Liver (tissue), 9 donors: ENCODE measurements around the gene CDC16. TPM values are rescaled to one million over a fixed set of nuclear protein-coding genes. Genes with fewer than 3 reads are reported as not detected.

Source experiments
- DNase-seq: peaks from one replicate; pipeline ENCODE4 v3.0.0-alpha.2; 2017; ENCODE audit warnings: low spot score
- H3K27ac ChIP-seq, 2 donors: one replicate each; pipeline ENCODE4 v1.7.0; 2013; ENCODE audit warnings: inconsistent platforms in 2 of 2, low read length in 2 of 2, control low read depth in 1 of 2, low read depth in 1 of 2, mild to moderate bottlenecking in 1 of 2
- H3K27me3 ChIP-seq, 4 donors: one replicate each; pipeline versions ENCODE4 v1.6.1 to v1.7.0; 2013; ENCODE audit warnings: low read length in 3 of 4, inconsistent platforms in 1 of 4, mild to moderate bottlenecking in 1 of 4, moderate library complexity in 1 of 4; ENCODE audit not compliant: control insufficient read depth in 4 of 4, insufficient read depth in 4 of 4
- H3K36me3 ChIP-seq, 4 donors: one replicate each; pipeline versions ENCODE4 v1.6.1 to v1.7.0; 2013; ENCODE audit warnings: low read length in 3 of 4, mild to moderate bottlenecking in 3 of 4, low read depth in 1 of 4, moderate library complexity in 1 of 4; ENCODE audit not compliant: control insufficient read depth in 4 of 4, insufficient read depth in 3 of 4
- H3K4me1 ChIP-seq, 4 donors: one replicate each; pipeline versions ENCODE4 v1.6.1 to v1.7.0; 2013; ENCODE audit warnings: low read length in 3 of 4, mild to moderate bottlenecking in 3 of 4, moderate library complexity in 1 of 4; ENCODE audit not compliant: control insufficient read depth in 4 of 4, insufficient read depth in 4 of 4
- H3K4me3 ChIP-seq, 3 donors: one replicate each; pipeline versions ENCODE4 v1.6.1 to v1.7.0; 2013; ENCODE audit warnings: low read length in 3 of 3, control low read depth in 1 of 3, low read depth in 1 of 3, mild to moderate bottlenecking in 1 of 3
- H3K9ac ChIP-seq, 2 donors: one replicate each; pipeline ENCODE4 v1.7.0; 2013; ENCODE audit warnings: low read length in 2 of 2, mild to moderate bottlenecking in 2 of 2, moderate library complexity in 2 of 2, control low read depth in 1 of 2, low read depth in 1 of 2
- H3K9me3 ChIP-seq, 4 donors: one replicate each; pipeline versions ENCODE4 v1.6.1 to v1.7.0; 2013; ENCODE audit warnings: low read length in 3 of 4; ENCODE audit not compliant: control insufficient read depth in 4 of 4
- EGR1 ChIP-seq, 2 donors: IDR thresholded peaks; 2 replicates each; pipeline ENCODE4 v1.6.1; 2016 to 2018; ENCODE audit warnings: antibody characterized with exemption in 2 of 2, low read depth in 2 of 2
- FOXA1 ChIP-seq: IDR thresholded peaks from 2 replicates; pipeline ENCODE4 v1.6.1; 2016; ENCODE audit warnings: antibody characterized with exemption
- FOXA2 ChIP-seq: IDR thresholded peaks from 2 replicates; pipeline ENCODE4 v1.6.1; 2016; ENCODE audit warnings: antibody characterized with exemption
- GABPA ChIP-seq, 2 donors: IDR thresholded peaks in 1 of 2; conservative IDR thresholded peaks in 1 of 2; 2 replicates each; pipeline ENCODE4 v1.6.1; 2016; ENCODE audit warnings: antibody characterized with exemption in 2 of 2, mild to moderate bottlenecking in 1 of 2, moderate library complexity in 1 of 2
- HNF4A ChIP-seq, 2 donors: conservative IDR thresholded peaks; 2 replicates each; pipeline ENCODE4 v1.6.1; 2016; ENCODE audit warnings: antibody characterized with exemption in 2 of 2, mild to moderate bottlenecking in 2 of 2
- HNF4G ChIP-seq: IDR thresholded peaks from 2 replicates; pipeline ENCODE4 v1.6.1; 2016; ENCODE audit warnings: antibody characterized with exemption
- JUND ChIP-seq, 2 donors: IDR thresholded peaks; 2 replicates each; pipeline ENCODE4 v1.6.1; 2016; ENCODE audit warnings: antibody characterized with exemption in 2 of 2
- NR2F2 ChIP-seq: IDR thresholded peaks from 2 replicates; pipeline ENCODE4 v1.6.1; 2016; ENCODE audit warnings: antibody characterized with exemption
- RAD21 ChIP-seq, 2 donors: IDR thresholded peaks; 2 replicates each; pipeline ENCODE4 v1.6.1; 2016; ENCODE audit warnings: antibody characterized with exemption in 2 of 2, mild to moderate bottlenecking in 2 of 2
- RXRA ChIP-seq, 2 donors: IDR thresholded peaks; 2 replicates each; pipeline ENCODE4 v1.6.1; 2017 to 2018; ENCODE audit warnings: antibody characterized with exemption in 2 of 2, mild to moderate bottlenecking in 1 of 2
- SP1 ChIP-seq: IDR thresholded peaks from 2 replicates; pipeline ENCODE4 v1.6.1; 2018; ENCODE audit warnings: antibody characterized with exemption, mild to moderate bottlenecking
- TAF1 ChIP-seq: conservative IDR thresholded peaks from 2 replicates; pipeline ENCODE4 v1.6.1; 2016; ENCODE audit warnings: antibody characterized with exemption, mild to moderate bottlenecking
- YY1 ChIP-seq: IDR thresholded peaks from 2 replicates; pipeline ENCODE4 v1.6.1; 2016; ENCODE audit warnings: antibody characterized with exemption, mild to moderate bottlenecking
- WGBS: extraction: QIAGEN DNeasy Blood & Tissue Kit; methylation state at CpG from one replicate; pipeline ENCODE4 v1.1.7; 2013; 5-methylcytosine and 5-hydroxymethylcytosine counted together
- polyA plus RNA-seq, 2 donors: library from polyadenylated mRNA; stranded (reverse) in 1 of 2; unstranded in 1 of 2; fragments of 200-250 nt in 1 of 2; fragments of >200 nt in 1 of 2; fragmentation: Nextera tagmentation in 1 of 2; extraction: Ambion mirVana in 1 of 2; gene quantifications; one replicate each; pipeline versions ENCODE4 v1.2.1 to v1.2.3, GENCODE V29; 2013 to 2015
- total RNA-seq, 2 donors: library from RNA; depleted of rRNA; stranded (reverse); fragments of >200 nt; gene quantifications; one replicate each; pipeline ENCODE4 v1.2.3, GENCODE V29; 2014
- TF ChIP-seq, protein P1 (sequence below): IDR thresholded peaks from 2 replicates; pipeline ENCODE4 v1.6.1; 2016; ENCODE audit warnings: antibody characterized with exemption
- TF ChIP-seq, protein P2 (sequence below): IDR thresholded peaks from 2 replicates; pipeline ENCODE4 v1.6.1; 2016; ENCODE audit warnings: antibody characterized with exemption
- TF ChIP-seq, protein P3 (sequence below): IDR thresholded peaks from 2 replicates; pipeline ENCODE4 v1.6.1; 2016; ENCODE audit warnings: antibody characterized with exemption
- TF ChIP-seq, protein P4 (sequence below): IDR thresholded peaks from 2 replicates; pipeline ENCODE4 v1.6.1; 2016; ENCODE audit warnings: antibody characterized with exemption, mild to moderate bottlenecking
- donor health status: healthy.
- donor health status: healthy.
- donor health status: healthy.
- donor health status: healthy.
- donor health status: healthy.

CDC16 gene
- total and polyA plus RNA-seq, 4 donors = 23.0 to 38.7 (median 30.8) TPM

GRCh38 chr13:114226699-114227323 lies 7.9 kb upstream of the CDC16 start (continued):
- TF ChIP-seq, protein P1, sequence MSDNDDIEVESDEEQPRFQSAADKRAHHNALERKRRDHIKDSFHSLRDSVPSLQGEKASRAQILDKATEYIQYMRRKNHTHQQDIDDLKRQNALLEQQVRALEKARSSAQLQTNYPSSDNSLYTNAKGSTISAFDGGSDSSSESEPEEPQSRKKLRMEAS = no peak
- TF ChIP-seq, protein P2, sequence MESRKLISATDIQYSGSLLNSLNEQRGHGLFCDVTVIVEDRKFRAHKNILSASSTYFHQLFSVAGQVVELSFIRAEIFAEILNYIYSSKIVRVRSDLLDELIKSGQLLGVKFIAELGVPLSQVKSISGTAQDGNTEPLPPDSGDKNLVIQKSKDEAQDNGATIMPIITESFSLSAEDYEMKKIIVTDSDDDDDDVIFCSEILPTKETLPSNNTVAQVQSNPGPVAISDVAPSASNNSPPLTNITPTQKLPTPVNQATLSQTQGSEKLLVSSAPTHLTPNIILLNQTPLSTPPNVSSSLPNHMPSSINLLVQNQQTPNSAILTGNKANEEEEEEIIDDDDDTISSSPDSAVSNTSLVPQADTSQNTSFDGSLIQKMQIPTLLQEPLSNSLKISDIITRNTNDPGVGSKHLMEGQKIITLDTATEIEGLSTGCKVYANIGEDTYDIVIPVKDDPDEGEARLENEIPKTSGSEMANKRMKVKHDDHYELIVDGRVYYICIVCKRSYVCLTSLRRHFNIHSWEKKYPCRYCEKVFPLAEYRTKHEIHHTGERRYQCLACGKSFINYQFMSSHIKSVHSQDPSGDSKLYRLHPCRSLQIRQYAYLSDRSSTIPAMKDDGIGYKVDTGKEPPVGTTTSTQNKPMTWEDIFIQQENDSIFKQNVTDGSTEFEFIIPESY = no peak
- TF ChIP-seq, protein P3, sequence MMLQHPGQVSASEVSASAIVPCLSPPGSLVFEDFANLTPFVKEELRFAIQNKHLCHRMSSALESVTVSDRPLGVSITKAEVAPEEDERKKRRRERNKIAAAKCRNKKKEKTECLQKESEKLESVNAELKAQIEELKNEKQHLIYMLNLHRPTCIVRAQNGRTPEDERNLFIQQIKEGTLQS = no peak
- TF ChIP-seq FOXA1 = peak; percentile 30

DNA sequence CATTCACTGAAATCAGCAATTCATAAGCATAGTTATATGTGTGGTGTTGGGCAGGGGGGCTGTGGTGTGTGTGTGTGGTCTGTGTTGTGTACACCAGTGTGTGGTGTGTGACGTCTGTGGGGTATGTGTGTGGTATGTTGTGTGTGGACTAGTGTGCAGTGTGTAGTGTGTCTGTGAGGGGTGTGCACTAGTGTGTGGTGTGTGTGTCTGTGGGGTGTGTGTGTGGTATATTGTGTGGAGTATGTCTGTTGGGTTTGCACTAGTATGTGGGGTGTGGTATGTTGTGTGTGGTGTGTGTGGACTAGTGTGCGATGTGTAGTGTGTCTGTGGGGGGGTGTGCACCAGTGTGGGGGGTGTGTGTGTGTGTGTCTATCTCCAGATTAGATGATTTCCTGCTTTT lies 7.2 kb upstream of the CDC16 start:
- Histone ChIP-seq H3K27me3 (no peaks in the 10 kb centered on the region), H3K36me3 (no peaks in the 10 kb centered on the region), H3K27ac (peak overlapping the region; percentile 69 to 85), H3K4me3 (no peak overlapping the region), H3K9me3 (no peaks in the 10 kb centered on the region), H3K4me1 (peaks cover 17 to 27% (median 21%) of the 10 kb centered on the region in 4 donors), H3K9ac (no peak overlapping the region)
- TF ChIP-seq FOXA1 (no peak), HNF4G (no peak)
- TF ChIP-seq, protein P2 = no peak
- DNase-seq = no peak
- WGBS = 88% methylated on average over 2 of the region's 2 CpGs

DNA sequence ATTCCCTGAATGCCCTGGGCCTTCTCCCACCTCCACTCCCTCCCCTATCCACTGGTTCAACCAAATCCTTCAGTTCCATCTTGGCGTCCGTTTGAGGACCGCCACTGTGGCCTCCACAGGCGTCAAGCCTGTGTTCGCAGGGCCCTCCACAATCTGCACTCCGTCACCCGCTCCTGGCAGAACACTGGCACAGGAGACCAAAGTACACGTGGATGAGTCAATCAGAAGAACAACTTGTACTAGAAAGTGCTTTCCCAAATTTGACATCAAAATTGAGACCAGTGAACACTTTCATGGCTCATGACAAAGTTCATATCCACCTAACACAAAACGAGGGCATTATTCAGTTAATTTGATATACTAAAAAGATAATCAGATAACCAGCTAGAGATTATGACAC lies 6.5 kb upstream of the CDC16 start:
- no peak for DNase-seq
- no peaks in the 10 kb centered on the region for H3K9me3 ChIP-seq
- H3K4me1 ChIP-seq = peaks cover 17 to 27% (median 21%) of the 10 kb centered on the region in 4 donors
- 36% methylated on average over 9 of the region's 9 CpGs for WGBS
- peak overlapping the region in 1 of 2 donors; percentile 39 for H3K9ac ChIP-seq
- no peak overlapping the region for H3K4me3 ChIP-seq
- peak overlapping the region; percentile 69 to 85 for H3K27ac ChIP-seq
- no peaks in the 10 kb centered on the region for H3K36me3 ChIP-seq
- H3K27me3 ChIP-seq = no peaks in the 10 kb centered on the region
- peak; percentile 76 for TF ChIP-seq YY1
- no peak for TF ChIP-seq NR2F2
- TF ChIP-seq SP1 = peak; percentile 98
- peak; percentile 21 for TF ChIP-seq FOXA2
- TF ChIP-seq FOXA1 = no peak
- TF ChIP-seq RXRA (IDR thresholded peaks at IDR 0.05) = peak; percentile 72 to 89
- TF ChIP-seq, protein P3 = peak; percentile 80
- peak in 1 of 2 donors; percentile 30 for TF ChIP-seq RAD21 (IDR thresholded peaks at IDR 0.05)
- TF ChIP-seq, protein P2 = peak; percentile 91
- peak; percentile 95 to 96 for TF ChIP-seq HNF4A (conservative IDR thresholded peaks at IDR 0.05)
- TF ChIP-seq GABPA (IDR thresholded peaks at IDR 0.05 in 1 of 2, conservative IDR thresholded peaks at IDR 0.05 in 1 of 2) = peak in 1 of 2 donors; percentile 61
- TF ChIP-seq HNF4G = peak; percentile 80
- no peak for TF ChIP-seq TAF1
- peak in 1 of 2 donors; percentile 49 for TF ChIP-seq EGR1 (IDR thresholded peaks at IDR 0.05; ENCODE audit: low read depth in 2 of 2)
- TF ChIP-seq JUND (IDR thresholded peaks at IDR 0.05) = peak; percentile 73 to 83
- TF ChIP-seq, protein P4, sequence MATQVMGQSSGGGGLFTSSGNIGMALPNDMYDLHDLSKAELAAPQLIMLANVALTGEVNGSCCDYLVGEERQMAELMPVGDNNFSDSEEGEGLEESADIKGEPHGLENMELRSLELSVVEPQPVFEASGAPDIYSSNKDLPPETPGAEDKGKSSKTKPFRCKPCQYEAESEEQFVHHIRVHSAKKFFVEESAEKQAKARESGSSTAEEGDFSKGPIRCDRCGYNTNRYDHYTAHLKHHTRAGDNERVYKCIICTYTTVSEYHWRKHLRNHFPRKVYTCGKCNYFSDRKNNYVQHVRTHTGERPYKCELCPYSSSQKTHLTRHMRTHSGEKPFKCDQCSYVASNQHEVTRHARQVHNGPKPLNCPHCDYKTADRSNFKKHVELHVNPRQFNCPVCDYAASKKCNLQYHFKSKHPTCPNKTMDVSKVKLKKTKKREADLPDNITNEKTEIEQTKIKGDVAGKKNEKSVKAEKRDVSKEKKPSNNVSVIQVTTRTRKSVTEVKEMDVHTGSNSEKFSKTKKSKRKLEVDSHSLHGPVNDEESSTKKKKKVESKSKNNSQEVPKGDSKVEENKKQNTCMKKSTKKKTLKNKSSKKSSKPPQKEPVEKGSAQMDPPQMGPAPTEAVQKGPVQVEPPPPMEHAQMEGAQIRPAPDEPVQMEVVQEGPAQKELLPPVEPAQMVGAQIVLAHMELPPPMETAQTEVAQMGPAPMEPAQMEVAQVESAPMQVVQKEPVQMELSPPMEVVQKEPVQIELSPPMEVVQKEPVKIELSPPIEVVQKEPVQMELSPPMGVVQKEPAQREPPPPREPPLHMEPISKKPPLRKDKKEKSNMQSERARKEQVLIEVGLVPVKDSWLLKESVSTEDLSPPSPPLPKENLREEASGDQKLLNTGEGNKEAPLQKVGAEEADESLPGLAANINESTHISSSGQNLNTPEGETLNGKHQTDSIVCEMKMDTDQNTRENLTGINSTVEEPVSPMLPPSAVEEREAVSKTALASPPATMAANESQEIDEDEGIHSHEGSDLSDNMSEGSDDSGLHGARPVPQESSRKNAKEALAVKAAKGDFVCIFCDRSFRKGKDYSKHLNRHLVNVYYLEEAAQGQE = peak; percentile 68
